Stimulated activated CD4-positive, alpha-beta T cell treated with anti-CD3 and anti-CD28 coated beads, Interleukin-12 subunit alpha, Interleukin-12 subunit beta, amount 100 ng/mL, for 48 hours (primary cell): ENCODE measurements around the gene PDIA5.

Experiments used
- DNase-seq, 3 donors: peaks; one replicate each; pipeline ENCODE4 v3.0.0-alpha.2; 2020; ENCODE audit warnings: low read depth in 2 of 3, low spot score in 1 of 3

PDIA5 gene

GRCh38 chr3:123066896-123067688 lies at the start of gene PDIA5:
TSS of gene PDIA5 (plus strand) at chr3:123067025. CDS start at chr3:123067165, 140 bp downstream.
- DNase-seq = peak; percentile 61 to 74 (median 70)

GRCh38 chr3:123018683-123019082 lies 48.1 kb upstream of the PDIA5 start:
- DNase-seq = no peak

- no peak for DNase-seq
Observed at GRCh38 chr3:123019161-123019560, 47.7 kb upstream of the PDIA5 start.

- no peak for DNase-seq
Observed at GRCh38 chr3:123019591-123019990, 47.2 kb upstream of the PDIA5 start.

GRCh38 chr3:123020709-123021108 lies 46.1 kb upstream of the PDIA5 start:
- no peak for DNase-seq

- no peak for DNase-seq
Observed at GRCh38 chr3:123021388-123021787, 45.4 kb upstream of the PDIA5 start.

- no peak for DNase-seq
Observed at GRCh38 chr3:123021996-123022510, 44.8 kb upstream of the PDIA5 start.

GRCh38 chr3:123024056-123024455 lies 42.8 kb upstream of the PDIA5 start:
- DNase-seq = no peak

GRCh38 chr3:123025642-123026521 lies 40.9 kb upstream of the PDIA5 start:
- DNase-seq = no peak

GRCh38 chr3:123026565-123027291 lies 40.1 kb upstream of the PDIA5 start:
- DNase-seq = no peak

GRCh38 chr3:123027292-123028232 lies 39.3 kb upstream of the PDIA5 start, which contains the start of gene SEMA5B:
TSS of gene SEMA5B (minus strand) at chr3:123027763. CDS start at chr3:122961263, 66,500 bp downstream.
- peak in 1 of 3 donors; percentile 7 for DNase-seq

GRCh38 chr3:123028233-123028828 lies 38.5 kb upstream of the PDIA5 start:
- no peak for DNase-seq

- no peak for DNase-seq
Observed at GRCh38 chr3:123031051-123031450, 35.8 kb upstream of the PDIA5 start.

GRCh38 chr3:123032057-123032456 lies 34.8 kb upstream of the PDIA5 start:
- DNase-seq = no peak

- no peak for DNase-seq
Observed at GRCh38 chr3:123034120-123034519, 32.7 kb upstream of the PDIA5 start.

GRCh38 chr3:123034996-123035395 lies 31.8 kb upstream of the PDIA5 start:
- no peak for DNase-seq

GRCh38 chr3:123036352-123037014 lies 30.3 kb upstream of the PDIA5 start:
- no peak for DNase-seq

GRCh38 chr3:123037015-123037375 lies 29.8 kb upstream of the PDIA5 start:
- no peak for DNase-seq

GRCh38 chr3:123038751-123039150 lies 28.1 kb upstream of the PDIA5 start:
- DNase-seq = no peak
